ENCODE results near the gene CDK5R1. TPM values are rescaled to one million over a fixed set of nuclear protein-coding genes. Genes with fewer than 3 reads are reported as not detected.

CDK5R1 gene
- total and polyA plus RNA-seq, 2 donors (not counting 1 experiment from before 2014, with no cell fraction given): 2.4 to 6.2 TPM

GRCh38 chr17:32493571-32493970 is 6.8 kb downstream of the CDK5R1 start:
- POLR2A ChIA-PET: no interaction called here
- no peak for ATAC-seq (ENCODE audit: low read depth)
- no peak overlapping the region for H2AFZ ChIP-seq (ENCODE audit: insufficient read depth, low read depth, low read length, poor library complexity, severe bottlenecking)
- H3K79me2 ChIP-seq (ENCODE audit: control insufficient read depth, insufficient read depth, low read length): peaks cover 46% of the 10 kb centered on the region
- H3K27me3 Mint-ChIP-seq: no peaks in the 10 kb centered on the region
- no peak for DNase-seq
- peaks cover 0 to 5% (median 0%) of the 10 kb centered on the region in 3 donors for H3K9me3 ChIP-seq (ENCODE audit: control extremely low read depth in 1 of 3, control insufficient read depth in 2 of 3, insufficient read depth in 1 of 3, low read length in 2 of 3)
- peak overlapping the region; percentile 96 for H3K4me2 ChIP-seq (replicated peaks; ENCODE audit: low read depth, low read length, poor library complexity, severe bottlenecking)
- intact Hi-C loops (cut with micrococcal nuclease): no loop called here
- H4K20me1 ChIP-seq (ENCODE audit: control insufficient read depth, insufficient read depth, low read length, poor library complexity, severe bottlenecking): peaks cover 6% of the 10 kb centered on the region
- CTCF ChIA-PET: no interaction called here
- peaks cover 0 to 7% of the 10 kb centered on the region in 2 experiments for H3K36me3 ChIP-seq (replicated peaks in 1 of 2; ENCODE audit: control extremely low read depth in 1 of 2, control insufficient read depth in 1 of 2, extremely low read depth in 1 of 2, insufficient read depth in 2 of 2, low read length in 1 of 2)
- WGBS (ENCODE audit: insufficient coverage): 98% methylated on average over 15 of the region's 15 CpGs
- H3K4me1 Mint-ChIP-seq: peaks cover 68% of the 10 kb centered on the region
- no peaks in the 10 kb centered on the region for H3K27me3 ChIP-seq (replicated peaks in 1 of 4; ENCODE audit: control extremely low read depth in 1 of 4, control insufficient read depth in 3 of 4, insufficient read depth in 4 of 4, low read length in 3 of 4)
- H3K27ac ChIP-seq (ENCODE audit: low read length in 2 of 2): no peak overlapping the region
- no peaks in the 10 kb centered on the region for H3K9me3 Mint-ChIP-seq (ENCODE audit: insufficient read depth)
- no peak overlapping the region for H3K4me3 ChIP-seq (ENCODE audit: control extremely low read depth in 1 of 5, extremely low read depth in 1 of 5, insufficient read depth in 1 of 5, low read depth in 2 of 5, low read length in 4 of 5)
- no peak for TF ChIP-seq CTCF (IDR thresholded peaks at IDR 0.05)
- no peak for TF ChIP-seq EZH2 (IDR thresholded peaks at IDR 0.05; ENCODE audit: borderline replicate concordance, insufficient read depth, low read depth, low read length, poor library complexity, severe bottlenecking)
- no peak overlapping the region for H3K4me3 Mint-ChIP-seq
- H3K27ac Mint-ChIP-seq: peak overlapping the region; percentile 20
- no peak overlapping the region for H3K9ac ChIP-seq (ENCODE audit: low read length)
- peaks cover 69 to 77% of the 10 kb centered on the region in 2 donors for H3K4me1 ChIP-seq (ENCODE audit: control insufficient read depth in 2 of 2, insufficient read depth in 2 of 2, low read length in 2 of 2)

- WGBS (ENCODE audit: insufficient coverage): 99% methylated on average over 11 of the region's 11 CpGs
- Histone ChIP-seq H3K9ac (ENCODE audit: low read length) (no peak overlapping the region), H3K27ac (ENCODE audit: low read length in 2 of 2) (no peak overlapping the region), H3K79me2 (ENCODE audit: control insufficient read depth, insufficient read depth, low read length) (peaks cover 41% of the 10 kb centered on the region), H3K9me3 (ENCODE audit: control extremely low read depth in 1 of 3, control insufficient read depth in 2 of 3, insufficient read depth in 1 of 3, low read length in 2 of 3) (peaks cover 0 to 5% (median 0%) of the 10 kb centered on the region in 3 donors), H2AFZ (ENCODE audit: insufficient read depth, low read depth, low read length, poor library complexity, severe bottlenecking) (no peak overlapping the region), H4K20me1 (ENCODE audit: control insufficient read depth, insufficient read depth, low read length, poor library complexity, severe bottlenecking) (peaks cover under 1% of the 10 kb centered on the region), H3K27me3 (replicated peaks in 1 of 4; ENCODE audit: control extremely low read depth in 1 of 4, control insufficient read depth in 3 of 4, insufficient read depth in 4 of 4, low read length in 3 of 4) (no peaks in the 10 kb centered on the region), H3K4me3 (ENCODE audit: control extremely low read depth in 1 of 5, extremely low read depth in 1 of 5, insufficient read depth in 1 of 5, low read depth in 2 of 5, low read length in 4 of 5) (no peak overlapping the region), H3K4me2 (replicated peaks; ENCODE audit: low read depth, low read length, poor library complexity, severe bottlenecking) (peak overlapping the region; percentile 96), H3K36me3 (replicated peaks in 1 of 2; ENCODE audit: control extremely low read depth in 1 of 2, control insufficient read depth in 1 of 2, extremely low read depth in 1 of 2, insufficient read depth in 2 of 2, low read length in 1 of 2) (peaks cover 0 to 7% of the 10 kb centered on the region in 2 experiments), H3K4me1 (ENCODE audit: control insufficient read depth in 2 of 2, insufficient read depth in 2 of 2, low read length in 2 of 2) (peaks cover 64 to 72% of the 10 kb centered on the region in 2 donors)
- ChIA-PET CTCF (no interaction called here), POLR2A (no interaction called here)
- Mint-ChIP-seq H3K27me3 (no peaks in the 10 kb centered on the region), H3K4me3 (no peak overlapping the region), H3K4me1 (peaks cover 63% of the 10 kb centered on the region), H3K9me3 (ENCODE audit: insufficient read depth) (no peaks in the 10 kb centered on the region), H3K27ac (no peak overlapping the region)
- ATAC-seq (ENCODE audit: low read depth) (no peak), DNase-seq (no peak)
- intact Hi-C loops (cut with micrococcal nuclease): no loop called here
- TF ChIP-seq EZH2 (IDR thresholded peaks at IDR 0.05; ENCODE audit: borderline replicate concordance, insufficient read depth, low read depth, low read length, poor library complexity, severe bottlenecking) (no peak), CTCF (IDR thresholded peaks at IDR 0.05) (no peak)
Observed at GRCh38 chr17:32493976-32494513, 7.3 kb downstream of the CDK5R1 start.
